K562 treated with DMSO at 1 percent for 48 hours (cell line): ENCODE results near the gene NEK10. TPM values are rescaled to one million over a fixed set of nuclear protein-coding genes. Genes with fewer than 3 reads are reported as not detected.

Experiments
- total RNA-seq: library from RNA; unstranded; fragments of 300-600 nt; gene quantifications from 2 replicates; pipeline ENCODE4 v1.2.3, GENCODE V29; 2022; ENCODE audit warnings: low replicate concordance; ENCODE audit errors: extremely low read depth

The NEK10 gene, protein sequence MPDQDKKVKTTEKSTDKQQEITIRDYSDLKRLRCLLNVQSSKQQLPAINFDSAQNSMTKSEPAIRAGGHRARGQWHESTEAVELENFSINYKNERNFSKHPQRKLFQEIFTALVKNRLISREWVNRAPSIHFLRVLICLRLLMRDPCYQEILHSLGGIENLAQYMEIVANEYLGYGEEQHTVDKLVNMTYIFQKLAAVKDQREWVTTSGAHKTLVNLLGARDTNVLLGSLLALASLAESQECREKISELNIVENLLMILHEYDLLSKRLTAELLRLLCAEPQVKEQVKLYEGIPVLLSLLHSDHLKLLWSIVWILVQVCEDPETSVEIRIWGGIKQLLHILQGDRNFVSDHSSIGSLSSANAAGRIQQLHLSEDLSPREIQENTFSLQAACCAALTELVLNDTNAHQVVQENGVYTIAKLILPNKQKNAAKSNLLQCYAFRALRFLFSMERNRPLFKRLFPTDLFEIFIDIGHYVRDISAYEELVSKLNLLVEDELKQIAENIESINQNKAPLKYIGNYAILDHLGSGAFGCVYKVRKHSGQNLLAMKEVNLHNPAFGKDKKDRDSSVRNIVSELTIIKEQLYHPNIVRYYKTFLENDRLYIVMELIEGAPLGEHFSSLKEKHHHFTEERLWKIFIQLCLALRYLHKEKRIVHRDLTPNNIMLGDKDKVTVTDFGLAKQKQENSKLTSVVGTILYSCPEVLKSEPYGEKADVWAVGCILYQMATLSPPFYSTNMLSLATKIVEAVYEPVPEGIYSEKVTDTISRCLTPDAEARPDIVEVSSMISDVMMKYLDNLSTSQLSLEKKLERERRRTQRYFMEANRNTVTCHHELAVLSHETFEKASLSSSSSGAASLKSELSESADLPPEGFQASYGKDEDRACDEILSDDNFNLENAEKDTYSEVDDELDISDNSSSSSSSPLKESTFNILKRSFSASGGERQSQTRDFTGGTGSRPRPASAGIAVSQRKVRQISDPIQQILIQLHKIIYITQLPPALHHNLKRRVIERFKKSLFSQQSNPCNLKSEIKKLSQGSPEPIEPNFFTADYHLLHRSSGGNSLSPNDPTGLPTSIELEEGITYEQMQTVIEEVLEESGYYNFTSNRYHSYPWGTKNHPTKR
- not detected in 2 replicates for total RNA-seq

GRCh38 chr3:27368831-27369607, at the start of gene NEK10:
Gene NEK10 (minus strand): TSS chr3:27369383. CDS start chr3:27352882, 16,501 bp downstream.

Other genes starting within 250 kb of the NEK10 start
- not detected in 2 replicates for gene SLC4A7, start 115.0 kb upstream of the NEK10 start, total RNA-seq